Measurements from ENCODE around the gene SULT2B1.
"Not testable (repeated sequence)": the region's sequence is repeated elsewhere in the genome, so short reads cannot be mapped to it uniquely, and the experiment has no call there.

SULT2B1 gene

GRCh38 chr19:48558018-48558684, 6.2 kb downstream of the SULT2B1 start:
- H3K4me1 ChIP-seq (ENCODE audit: insufficient read depth, low read length) = no peaks in the 10 kb centered on the region
- H3K36me3 ChIP-seq (ENCODE audit: insufficient read depth, low read length) = no peaks in the 10 kb centered on the region
- no peak overlapping the region; the same call in 1 of the 2 replicates for H3K9ac ChIP-seq (ENCODE audit: low read depth, low read length)
- no peaks in the 10 kb centered on the region for H3K9me3 ChIP-seq (ENCODE audit: control insufficient read depth, insufficient read depth, low read length)

DNA sequence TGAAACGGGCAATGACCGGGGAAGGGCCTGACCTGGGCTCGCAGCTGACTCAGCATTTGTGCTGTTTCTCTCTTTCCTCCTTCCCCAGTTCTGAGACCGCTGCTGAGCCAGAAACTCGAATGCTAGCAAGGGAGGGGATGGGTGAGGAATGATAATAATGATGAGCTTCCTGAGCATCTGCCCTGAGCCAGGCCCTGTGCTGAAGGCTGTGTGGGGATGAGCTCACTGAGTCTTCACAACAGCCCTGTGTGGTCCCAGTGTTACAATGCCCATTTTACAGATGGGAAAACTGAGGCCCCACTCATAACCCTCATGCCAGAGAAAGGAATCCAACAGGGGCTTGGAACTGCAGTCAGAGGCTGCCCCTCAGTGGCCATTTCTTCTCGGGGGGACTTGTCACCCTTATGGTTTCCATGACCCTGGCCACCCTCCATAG, 8.1 kb downstream of the SULT2B1 start:
- H3K36me3 ChIP-seq (ENCODE audit: insufficient read depth, low read length) = no peaks in the 10 kb centered on the region
- H3K9me3 ChIP-seq (ENCODE audit: control insufficient read depth, insufficient read depth, low read length) = no peaks in the 10 kb centered on the region
- no peak overlapping the region for H3K9ac ChIP-seq (ENCODE audit: low read depth, low read length)
- H3K4me1 ChIP-seq (ENCODE audit: insufficient read depth, low read length) = no peaks in the 10 kb centered on the region

DNA sequence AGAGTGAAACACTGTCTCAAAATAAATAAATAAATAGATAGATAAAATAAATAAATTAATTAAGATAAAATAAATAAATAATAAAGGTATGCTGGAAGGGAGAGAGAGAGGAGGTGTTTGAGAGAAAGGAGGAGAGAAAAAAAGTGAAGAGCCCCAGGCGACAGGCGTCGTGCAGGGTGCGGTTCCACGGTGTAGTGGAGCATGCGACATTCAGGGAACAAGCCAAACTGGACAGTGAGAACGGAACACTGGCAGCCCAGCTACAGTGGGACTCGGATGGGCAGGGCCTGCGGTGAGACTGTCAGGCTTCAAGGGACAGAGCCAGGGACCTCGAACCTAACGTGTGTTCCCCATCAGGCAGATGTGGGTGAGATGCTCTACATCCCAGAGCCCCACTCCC, 9.4 kb downstream of the SULT2B1 start:
- Histone ChIP-seq H3K4me1 (ENCODE audit: insufficient read depth, low read length) (no peaks in the 10 kb centered on the region), H3K36me3 (ENCODE audit: insufficient read depth, low read length) (no peaks in the 10 kb centered on the region), H3K9ac (ENCODE audit: low read depth, low read length) (no peak overlapping the region), H3K9me3 (ENCODE audit: control insufficient read depth, insufficient read depth, low read length) (no peaks in the 10 kb centered on the region)

DNA sequence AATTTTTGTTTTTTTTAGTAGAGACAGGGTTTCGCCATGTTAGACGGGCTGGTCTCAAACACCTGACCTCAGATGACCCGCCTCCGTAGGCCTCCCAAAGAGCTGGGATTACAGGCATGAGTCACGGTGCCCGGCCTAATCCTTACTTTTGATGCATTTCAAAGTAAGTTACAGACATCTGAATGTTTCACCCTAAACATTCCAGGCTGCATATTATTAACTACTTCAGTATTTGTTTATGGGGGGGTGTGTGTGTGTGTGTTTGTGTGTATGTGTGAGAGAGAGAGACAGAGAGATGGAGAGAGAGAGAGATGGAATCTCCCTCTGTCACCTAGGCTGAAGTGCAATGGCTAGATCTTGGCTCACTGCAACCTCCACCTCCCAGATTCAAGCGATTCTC, 13.1 kb downstream of the SULT2B1 start:
- Histone ChIP-seq H3K9ac (ENCODE audit: low read depth, low read length) (no peak overlapping the region), H3K9me3 (ENCODE audit: control insufficient read depth, insufficient read depth, low read length) (no peaks in the 10 kb centered on the region), H3K36me3 (ENCODE audit: insufficient read depth, low read length) (no peaks in the 10 kb centered on the region), H3K4me1 (ENCODE audit: insufficient read depth, low read length) (peaks cover 6% of the 10 kb centered on the region; the same call in 1 of the 2 replicates)

GRCh38 chr19:48568345-48568886, 16.4 kb downstream of the SULT2B1 start:
- H3K36me3 ChIP-seq (ENCODE audit: insufficient read depth, low read length) = no peaks in the 10 kb centered on the region
- H3K9me3 ChIP-seq (ENCODE audit: control insufficient read depth, insufficient read depth, low read length) = no peaks in the 10 kb centered on the region
- peak overlapping the region; percentile 65 for H3K9ac ChIP-seq (ENCODE audit: low read depth, low read length)
- peaks cover 17% of the 10 kb centered on the region for H3K4me1 ChIP-seq (ENCODE audit: insufficient read depth, low read length)

- no peaks in the 10 kb centered on the region for H3K9me3 ChIP-seq (ENCODE audit: control insufficient read depth, insufficient read depth, low read length)
- H3K4me1 ChIP-seq (ENCODE audit: insufficient read depth, low read length) = peaks cover 21% of the 10 kb centered on the region
- no peaks in the 10 kb centered on the region for H3K36me3 ChIP-seq (ENCODE audit: insufficient read depth, low read length)
- no peak overlapping the region for H3K9ac ChIP-seq (ENCODE audit: low read depth, low read length)
These were observed 17.8 kb downstream of the SULT2B1 start for GRCh38 chr19:48569814-48570213.

- Histone ChIP-seq H3K9ac (ENCODE audit: low read depth, low read length) (no peak overlapping the region), H3K36me3 (ENCODE audit: insufficient read depth, low read length) (no peaks in the 10 kb centered on the region), H3K9me3 (ENCODE audit: control insufficient read depth, insufficient read depth, low read length) (no peaks in the 10 kb centered on the region), H3K4me1 (ENCODE audit: insufficient read depth, low read length) (peaks cover 21% of the 10 kb centered on the region)
These were observed 19.6 kb downstream of the SULT2B1 start for GRCh38 chr19:48571378-48572162.

DNA sequence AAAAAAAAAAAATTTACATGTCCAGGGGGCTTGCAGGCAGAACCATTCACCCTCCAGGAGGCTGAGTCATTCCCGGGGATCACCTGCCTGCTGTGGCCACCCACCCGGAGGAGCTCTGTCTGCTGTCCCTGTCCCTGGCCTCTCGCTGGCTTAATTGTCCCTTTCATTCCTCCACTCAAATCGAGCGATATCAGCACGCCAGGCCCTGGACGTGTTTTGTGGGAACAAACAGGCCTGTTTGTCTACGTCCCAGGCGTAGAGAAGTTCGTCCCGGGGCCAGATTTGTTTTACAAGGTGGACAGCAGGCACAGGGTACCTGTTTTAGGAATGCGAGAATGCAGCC, 21.2 kb downstream of the SULT2B1 start:
- peaks cover 19% of the 10 kb centered on the region for H3K4me1 ChIP-seq (ENCODE audit: insufficient read depth, low read length)
- H3K9me3 ChIP-seq (ENCODE audit: control insufficient read depth, insufficient read depth, low read length) = no peaks in the 10 kb centered on the region

GRCh38 chr19:48575931-48576622, 24.1 kb downstream of the SULT2B1 start:
- Histone ChIP-seq H3K9ac (ENCODE audit: low read depth, low read length) (no peak overlapping the region), H3K36me3 (ENCODE audit: insufficient read depth, low read length) (no peaks in the 10 kb centered on the region), H3K9me3 (ENCODE audit: control insufficient read depth, insufficient read depth, low read length) (no peaks in the 10 kb centered on the region), H3K4me1 (ENCODE audit: insufficient read depth, low read length) (peaks cover 15% of the 10 kb centered on the region)

More for the DNA sequence above, 21.2 kb downstream of the SULT2B1 start:
- no peak overlapping the region for H3K9ac ChIP-seq (ENCODE audit: low read depth, low read length)
- no peaks in the 10 kb centered on the region for H3K36me3 ChIP-seq (ENCODE audit: insufficient read depth, low read length)

GRCh38 chr19:48577908-48578307, 25.9 kb downstream of the SULT2B1 start:
- not testable (repeated sequence) for H3K4me1 ChIP-seq (ENCODE audit: insufficient read depth, low read length); H3K9me3 ChIP-seq (ENCODE audit: control insufficient read depth, insufficient read depth, low read length); H3K9ac ChIP-seq (ENCODE audit: low read depth, low read length); H3K36me3 ChIP-seq (ENCODE audit: insufficient read depth, low read length)

GRCh38 chr19:48578891-48579290, 26.9 kb downstream of the SULT2B1 start:
- Histone ChIP-seq H3K9me3 (ENCODE audit: control insufficient read depth, insufficient read depth, low read length) (no peaks in the 10 kb centered on the region), H3K9ac (ENCODE audit: low read depth, low read length) (no peak overlapping the region), H3K36me3 (ENCODE audit: insufficient read depth, low read length) (no peaks in the 10 kb centered on the region), H3K4me1 (ENCODE audit: insufficient read depth, low read length) (no peaks in the 10 kb centered on the region; the same call in 1 of the 2 replicates)

DNA sequence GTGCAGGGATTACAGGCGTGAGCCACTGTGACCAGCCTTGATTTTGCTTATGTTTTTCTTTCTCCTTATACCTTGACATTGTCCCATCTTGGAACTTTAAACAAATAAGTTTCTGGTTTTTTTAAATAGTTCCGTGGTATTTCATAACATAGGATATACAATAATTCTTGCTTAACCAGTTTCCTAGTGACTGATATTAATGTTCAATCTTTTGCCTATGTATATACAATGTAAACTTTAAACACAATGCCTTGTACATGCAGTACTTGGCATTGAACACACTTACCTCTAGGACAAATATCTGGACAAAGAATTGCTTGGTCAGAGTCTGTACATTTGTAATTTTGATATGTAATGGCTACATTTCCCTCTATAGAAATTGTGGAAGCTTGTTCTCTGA, 30.2 kb downstream of the SULT2B1 start:
- Histone ChIP-seq H3K36me3 (ENCODE audit: insufficient read depth, low read length) (no peaks in the 10 kb centered on the region), H3K9ac (ENCODE audit: low read depth, low read length) (no peak overlapping the region), H3K9me3 (ENCODE audit: control insufficient read depth, insufficient read depth, low read length) (no peaks in the 10 kb centered on the region), H3K4me1 (ENCODE audit: insufficient read depth, low read length) (no peaks in the 10 kb centered on the region)

- Histone ChIP-seq H3K9me3 (ENCODE audit: control insufficient read depth, insufficient read depth, low read length) (no peaks in the 10 kb centered on the region), H3K4me1 (ENCODE audit: insufficient read depth, low read length) (0 out of 2 replicates have a peak, but pooled peaks cover 3% of the 10 kb centered on the region), H3K9ac (ENCODE audit: low read depth, low read length) (no peak overlapping the region), H3K36me3 (ENCODE audit: insufficient read depth, low read length) (no peaks in the 10 kb centered on the region)
These were observed 35.4 kb downstream of the SULT2B1 start for GRCh38 chr19:48587387-48587786.

DNA sequence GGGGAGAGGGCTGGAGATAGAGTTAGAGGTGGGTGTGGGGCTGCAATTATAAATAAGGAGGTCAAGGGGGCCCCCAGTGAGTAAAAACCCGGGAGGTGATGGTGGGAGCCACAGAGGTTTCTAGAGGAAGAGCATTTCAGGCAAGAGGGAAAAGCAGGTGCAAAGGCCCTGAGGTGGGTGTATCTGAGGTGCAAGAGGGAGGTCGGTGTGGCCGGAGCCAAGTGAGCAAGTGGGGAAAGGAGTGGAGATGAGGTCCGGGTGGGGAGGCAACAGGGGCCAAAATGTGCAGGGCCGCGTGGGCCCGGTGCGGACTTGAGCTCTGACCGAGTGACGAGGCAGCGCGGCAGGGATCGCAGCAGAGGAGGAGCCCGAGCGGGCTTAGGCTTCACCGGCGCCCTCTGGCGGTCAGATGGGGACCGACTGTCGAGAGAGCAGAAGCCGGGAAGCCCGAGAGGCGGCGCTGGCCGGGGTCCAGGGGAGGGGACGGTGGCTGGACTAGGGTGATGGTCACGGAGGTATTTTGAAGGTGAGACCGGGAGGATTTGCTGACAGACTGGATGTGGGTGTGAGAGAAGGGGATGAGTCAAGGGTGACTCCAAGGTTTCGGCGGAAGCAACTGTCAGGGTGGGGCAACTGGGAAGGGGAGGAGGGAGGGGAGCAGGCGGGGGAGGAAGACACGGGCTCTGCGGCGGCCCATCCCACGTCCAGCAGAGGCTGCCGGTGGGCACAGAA, 36.9 kb downstream of the SULT2B1 start:
- Histone ChIP-seq H3K9me3 (ENCODE audit: control insufficient read depth, insufficient read depth, low read length) (no peaks in the 10 kb centered on the region), H3K9ac (ENCODE audit: low read depth, low read length) (peak overlapping the region; percentile 36; the same call in 1 of the 2 replicates), H3K36me3 (ENCODE audit: insufficient read depth, low read length) (no peaks in the 10 kb centered on the region), H3K4me1 (ENCODE audit: insufficient read depth, low read length) (0 out of 2 replicates have a peak, but pooled peaks cover 3% of the 10 kb centered on the region)

Measured in ES-I3 (cell line).